Measurements from ENCODE around the gene OSBPL2. TPM values are rescaled to one million over a fixed set of nuclear protein-coding genes. Genes with fewer than 3 reads are reported as not detected.

OSBPL2 gene
- total and polyA plus RNA-seq, 9 of the 15 experiments (the other 6 are each of a cell fraction or from before 2014, with no cell fraction given) = 2.5 to 25.6 (median 14.1) TPM

DNA sequence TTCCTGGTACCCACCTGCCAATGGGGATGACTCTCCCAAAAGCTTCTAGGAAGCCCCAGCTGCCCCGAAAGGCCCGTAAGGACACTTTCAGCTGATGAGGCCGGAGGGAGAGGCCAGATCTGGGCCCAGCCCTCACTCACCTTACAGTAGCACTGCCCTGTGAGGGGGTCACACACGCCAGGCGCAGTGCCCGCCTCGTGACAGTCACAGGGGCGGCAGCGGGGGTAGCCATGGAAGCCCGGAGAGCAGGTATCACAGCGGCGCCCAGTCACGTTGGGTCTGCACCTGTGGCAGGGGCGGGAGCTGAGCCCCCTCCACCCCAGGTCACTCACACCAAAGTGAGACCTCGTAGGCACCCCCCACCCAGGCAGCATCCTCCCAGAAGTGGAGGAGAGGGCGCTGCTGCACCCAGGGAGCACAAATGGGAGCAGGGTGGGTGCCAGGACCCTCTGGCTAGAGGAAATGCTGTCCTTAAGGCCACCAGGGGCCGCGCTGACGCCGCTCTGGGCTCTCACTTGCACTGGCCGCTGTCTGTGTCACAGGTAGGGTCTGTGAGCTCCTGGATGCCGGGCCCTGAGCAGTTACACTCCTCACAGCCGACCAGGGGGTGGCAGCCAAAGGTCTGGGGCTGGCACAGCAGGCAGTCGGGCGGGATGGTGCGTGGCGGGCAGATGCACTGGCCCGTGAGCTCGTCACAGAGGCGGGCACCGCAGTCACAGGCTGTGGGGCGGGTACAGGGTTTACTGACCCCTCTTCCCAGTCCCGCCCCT is 89.6 kb downstream of the OSBPL2 start:
- H3K27ac ChIP-seq (ENCODE audit: extremely low read depth, low read depth, low read length) = no peak overlapping the region
- peaks cover 0 to 17% of the 10 kb centered on the region in 2 experiments; a peak in 1 of 5 replicates for H3K4me1 ChIP-seq (replicated peaks in 1 of 2; ENCODE audit: control insufficient read depth in 2 of 2, insufficient read depth in 2 of 2, low read length in 2 of 2)
- ChIA-PET CTCF (ENCODE audit: low intra/inter-chr PET ratio) (no interaction called here), POLR2A (interaction anchor here (0.6 kb wide), 1 partner anchor 441 kb away, joined by 3 read pairs; no protein-coding TSS in a partner anchor)
- no peaks in the 10 kb centered on the region for H4K20me1 ChIP-seq (replicated peaks; ENCODE audit: control insufficient read depth, insufficient read depth, low read length)
- 89% methylated on average over 18 of the region's 33 CpGs for WGBS (ENCODE audit: insufficient coverage, low coverage, missing lambda C conversion rate)
- H3K27me3 ChIP-seq (ENCODE audit: control insufficient read depth in 2 of 2, insufficient read depth in 2 of 2, low read length in 2 of 2) = no peaks in the 10 kb centered on the region
- H3K9me1 ChIP-seq (ENCODE audit: control insufficient read depth, insufficient read depth, low read length) = no peaks in the 10 kb centered on the region
- DNase-seq (ENCODE audit: extremely low read depth in 1 of 4, low spot score in 3 of 4) (no peak), FAIRE-seq (no peak), ATAC-seq (no peak)
- BruUV-seq (replicated peaks) = no TSS peak
- H3K79me2 ChIP-seq (ENCODE audit: control insufficient read depth, insufficient read depth, low read length) = no peaks in the 10 kb centered on the region
- no peak overlapping the region for H3K4me3 ChIP-seq
- no peak for TF ChIP-seq ZNF384 (IDR thresholded peaks at IDR 0.05; ENCODE audit: low read depth, low read length)
- no peak for TF ChIP-seq ZNF184 (CRISPR knock-in tag; IDR thresholded peaks at IDR 0.05)
- no peak for TF ChIP-seq KAT2B (IDR thresholded peaks at IDR 0.05; ENCODE audit: low read depth, low read length)
- 0 out of 2 replicates have a peak, but pooled peaks have one; percentile 0 for TF ChIP-seq RBFOX2 (IDR thresholded peaks at IDR 0.05; ENCODE audit: low read depth, low read length)
- no peak for TF ChIP-seq TFAP4 (CRISPR knock-in tag; IDR thresholded peaks at IDR 0.05; ENCODE audit: borderline replicate concordance)
- TF ChIP-seq ZBTB8A (IDR thresholded peaks at IDR 0.05; ENCODE audit: partially characterized antibody) = no peak
- TF ChIP-seq NR4A1 (CRISPR knock-in tag; IDR thresholded peaks at IDR 0.05) = no peak
- TF ChIP-seq NR4A1 (tag; IDR thresholded peaks at IDR 0.05) = no peak
- no peak for TF ChIP-seq KLF6 (CRISPR knock-in tag; IDR thresholded peaks at IDR 0.05; ENCODE audit: borderline replicate concordance)
- in situ Hi-C loops (cut with MboI) (no loop called here), intact Hi-C loops (cut with micrococcal nuclease) (no loop called here)
- H3K9ac ChIP-seq (ENCODE audit: insufficient read depth in 1 of 2, low read depth in 2 of 2, low read length in 2 of 2) = no peak overlapping the region
- H3K4me2 ChIP-seq (ENCODE audit: insufficient read depth, low read length) = no peak overlapping the region
- H3K9me3 ChIP-seq (replicated peaks; ENCODE audit: control insufficient read depth, insufficient read depth, low read depth, low read length) = no peaks in the 10 kb centered on the region
- no peak overlapping the region for H2AFZ ChIP-seq (ENCODE audit: low read depth, low read length)
- H3K36me3 ChIP-seq (ENCODE audit: control insufficient read depth, insufficient read depth, low read length) = peaks cover 97% of the 10 kb centered on the region; the same call in 2 of the 3 replicates

All from K562 (cell line).